HG03095 (cell line): ENCODE data around the gene RAPGEF3.

Source experiments
- ATAC-seq: cut with Tn5 transposase; IDR thresholded peaks from one replicate; pipeline ENCODE4 v1.9.1; 2021; ENCODE audit warnings: moderate library complexity; ENCODE audit not compliant: unreplicated experiment

The RAPGEF3 gene

GRCh38 chr12:47791351-47791746, 32.7 kb upstream of the RAPGEF3 start:
- ATAC-seq: no peak

DNA sequence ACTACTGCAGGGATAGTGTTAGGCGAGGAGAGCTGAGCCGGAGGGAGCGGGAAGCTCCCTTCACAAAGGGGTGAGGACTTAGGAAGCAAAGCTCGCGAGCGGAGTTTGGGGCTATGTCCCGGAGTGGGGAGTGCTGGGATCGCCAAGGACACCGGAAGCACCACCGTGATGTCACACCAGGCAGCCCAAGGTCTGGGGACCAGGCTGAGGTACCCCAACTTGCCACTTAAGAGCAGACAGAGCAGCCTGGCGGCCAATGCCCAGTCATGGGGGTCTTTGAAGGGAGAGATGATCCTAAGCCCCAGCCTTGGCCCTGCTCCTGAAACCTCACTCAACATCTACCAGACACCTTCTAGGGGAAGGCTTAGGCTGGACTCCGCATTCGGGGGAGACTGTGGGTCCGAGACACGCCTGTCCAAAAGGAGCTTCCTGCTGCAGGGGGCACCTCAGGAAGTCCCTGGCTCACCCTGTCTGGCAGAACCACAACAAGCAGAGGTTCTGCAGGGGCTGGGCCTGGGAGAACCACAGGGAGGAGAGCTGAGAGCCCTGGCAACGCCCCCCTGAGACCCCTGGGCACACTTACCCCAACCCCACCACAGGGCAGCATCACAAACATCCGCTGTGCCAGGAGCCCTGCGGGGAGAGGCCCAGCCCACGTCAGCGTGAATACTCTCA, 32.1 kb upstream of the RAPGEF3 start:
- no peak for ATAC-seq

DNA sequence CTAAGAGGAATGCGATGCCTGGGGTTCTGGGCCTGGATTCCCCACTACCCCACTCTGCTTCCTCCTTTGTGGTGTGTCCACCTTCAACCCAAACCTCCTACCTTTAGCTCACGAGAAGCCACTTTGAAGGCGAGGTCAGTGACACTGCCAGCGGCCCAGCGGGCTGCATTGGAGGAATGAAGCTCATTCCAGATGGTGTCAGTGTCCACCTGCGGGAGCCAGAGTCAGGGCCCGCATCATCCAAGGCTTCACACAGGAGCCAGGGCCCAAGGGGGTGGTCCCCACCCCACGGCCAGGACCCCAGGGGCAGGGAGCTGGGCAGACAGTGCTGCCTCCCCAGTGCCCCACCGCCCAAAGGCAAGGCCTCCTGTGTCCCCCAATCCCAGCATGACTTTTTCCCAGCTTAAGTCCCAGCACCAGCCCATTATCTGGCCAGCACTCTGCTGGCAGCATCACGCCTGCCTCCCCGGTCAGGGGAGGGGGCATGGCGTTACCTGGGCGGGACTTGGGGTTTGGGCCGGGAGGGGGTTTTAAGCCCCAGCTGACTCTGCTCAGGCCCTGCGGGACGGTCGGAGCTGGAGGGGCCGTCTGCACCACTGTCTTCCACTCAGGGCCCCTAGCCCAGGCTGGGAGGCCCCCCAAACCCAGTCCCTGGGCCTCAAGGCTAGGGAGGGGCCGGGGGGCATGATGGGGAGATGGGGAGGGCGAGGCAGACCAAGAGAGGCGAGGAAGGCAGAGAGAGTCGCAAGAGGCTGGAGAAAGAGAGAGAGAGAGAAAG, 31.2 kb upstream of the RAPGEF3 start:
- no peak for ATAC-seq

GRCh38 chr12:47789141-47789540, 30.5 kb upstream of the RAPGEF3 start:
- no peak for ATAC-seq

DNA sequence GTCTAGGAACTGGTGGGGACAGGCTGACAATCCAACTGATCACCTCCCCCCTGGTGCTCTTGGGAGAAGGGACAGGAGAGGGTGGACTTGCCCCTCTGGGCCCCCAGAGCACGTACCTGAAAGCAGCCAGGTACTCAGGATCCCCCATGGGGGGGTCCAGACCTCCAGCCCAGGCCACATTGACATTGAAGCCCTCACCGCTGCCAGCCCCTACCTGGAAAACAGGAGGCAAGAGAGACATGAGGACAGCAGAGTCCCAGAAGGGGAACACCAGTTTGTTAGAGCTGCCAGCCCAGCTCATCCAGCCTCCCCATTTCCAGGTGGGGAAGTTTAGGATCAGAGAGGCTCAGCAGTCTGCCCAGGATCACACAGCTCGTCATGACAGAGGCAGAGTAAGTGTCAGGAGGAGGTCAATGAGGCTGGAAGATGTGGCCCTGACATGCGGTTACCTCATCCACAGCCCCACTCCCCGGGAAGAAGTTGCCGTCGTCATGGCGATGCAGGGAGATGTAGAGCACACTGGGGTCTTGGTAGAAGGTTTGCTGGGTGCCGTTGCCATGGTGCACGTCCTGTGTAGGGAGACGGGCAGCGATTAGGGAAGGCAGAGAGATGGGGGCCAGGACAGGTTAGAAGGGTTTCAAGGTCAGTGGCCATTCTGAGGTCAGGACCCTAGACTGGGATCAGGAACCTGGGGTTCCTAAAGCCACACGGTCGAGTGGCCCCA, 29.1 kb upstream of the RAPGEF3 start:
- no peak for ATAC-seq

GRCh38 chr12:47786662-47787280, 28.1 kb upstream of the RAPGEF3 start:
- ATAC-seq: no peak

- no peak for ATAC-seq
Measured at GRCh38 chr12:47785887-47786661, 27.4 kb upstream of the RAPGEF3 start.

DNA sequence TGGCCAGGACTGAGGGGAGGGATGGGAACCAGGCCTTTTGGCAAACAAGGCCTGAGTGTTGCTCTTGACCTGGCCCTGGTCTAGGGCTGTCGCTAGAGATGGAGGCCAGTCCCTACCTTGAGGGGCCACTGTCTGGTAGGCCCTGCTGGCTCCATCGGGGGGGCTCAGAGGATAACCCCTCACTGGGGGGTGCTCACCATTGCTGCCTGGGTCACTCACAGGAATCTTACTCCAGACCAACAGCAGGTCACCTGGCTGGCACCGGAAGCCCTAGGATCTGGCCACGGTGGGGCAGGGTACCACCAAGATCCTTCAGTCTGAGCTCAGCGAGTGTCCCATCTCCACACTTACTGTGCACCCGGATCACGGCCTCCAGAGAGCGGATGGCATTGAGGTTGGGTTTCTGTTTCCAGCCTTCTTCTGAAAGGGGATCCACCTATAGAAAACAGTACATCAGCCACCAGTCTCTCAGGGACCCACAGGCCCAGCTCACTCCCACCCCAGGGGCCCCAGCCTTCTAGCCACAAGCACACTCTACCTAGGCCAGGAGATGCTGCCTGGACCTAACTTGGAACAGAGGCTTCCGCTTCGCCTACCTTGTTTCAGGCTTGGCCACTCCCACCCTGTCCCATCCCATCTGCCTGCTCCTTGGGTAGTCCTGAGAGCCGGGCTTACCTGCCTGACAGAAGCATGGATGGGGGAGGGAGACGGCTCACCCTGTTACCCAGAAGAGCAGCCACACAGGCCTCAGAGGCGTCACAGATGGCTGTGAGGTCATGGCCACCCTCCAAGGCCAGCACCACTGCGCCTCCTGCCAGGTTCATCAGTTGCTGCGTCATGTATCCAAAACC, 26.6 kb upstream of the RAPGEF3 start:
- no peak for ATAC-seq

DNA sequence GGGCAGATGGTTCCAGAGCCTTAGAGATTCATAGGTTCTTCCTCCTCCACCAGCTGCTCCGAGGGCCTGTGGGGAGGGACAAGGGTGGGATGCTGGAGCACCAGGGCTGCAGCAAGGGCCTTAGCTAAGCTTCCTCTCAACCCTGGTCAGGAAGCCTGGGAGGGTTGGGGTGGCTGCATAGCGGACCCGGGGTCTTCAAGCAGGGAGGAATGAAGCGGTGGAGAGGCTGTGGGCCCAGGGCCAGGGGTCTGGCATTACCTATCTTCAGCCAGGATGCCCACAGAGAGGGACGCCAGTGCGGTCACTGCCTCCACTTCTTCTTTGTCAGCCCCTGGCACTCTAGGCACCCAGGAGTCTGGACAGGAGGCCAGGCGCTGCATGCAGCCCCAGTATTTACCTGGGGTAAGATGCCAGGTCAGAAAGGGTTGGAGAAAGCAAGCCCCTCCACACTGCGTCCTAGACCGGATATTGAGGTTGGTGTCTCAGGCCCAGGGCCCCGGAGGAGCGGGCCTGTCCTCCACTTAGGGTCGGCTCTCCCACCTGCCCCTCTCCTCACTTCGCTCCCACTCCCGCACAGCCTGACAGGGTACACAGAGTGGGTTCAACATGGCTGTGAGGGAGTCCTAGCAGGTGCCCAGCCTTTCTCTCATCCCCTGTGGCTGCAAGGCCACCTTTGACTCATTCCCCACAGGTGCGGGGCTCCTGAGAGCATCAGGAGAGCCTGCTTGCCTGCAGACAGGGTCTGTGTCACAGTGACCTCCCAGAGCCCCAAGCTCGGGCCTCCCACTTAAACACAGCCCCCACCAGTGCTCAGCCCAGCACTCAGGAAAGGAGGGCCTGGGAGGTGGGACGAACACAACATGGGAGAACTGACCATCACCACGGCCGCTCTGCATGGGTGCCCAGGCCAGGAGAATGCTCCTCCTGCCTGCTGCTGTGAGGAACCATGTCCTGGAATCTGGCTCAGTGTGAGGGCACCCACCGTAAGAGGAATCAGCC, 25.4 kb upstream of the RAPGEF3 start:
- no peak for ATAC-seq

DNA sequence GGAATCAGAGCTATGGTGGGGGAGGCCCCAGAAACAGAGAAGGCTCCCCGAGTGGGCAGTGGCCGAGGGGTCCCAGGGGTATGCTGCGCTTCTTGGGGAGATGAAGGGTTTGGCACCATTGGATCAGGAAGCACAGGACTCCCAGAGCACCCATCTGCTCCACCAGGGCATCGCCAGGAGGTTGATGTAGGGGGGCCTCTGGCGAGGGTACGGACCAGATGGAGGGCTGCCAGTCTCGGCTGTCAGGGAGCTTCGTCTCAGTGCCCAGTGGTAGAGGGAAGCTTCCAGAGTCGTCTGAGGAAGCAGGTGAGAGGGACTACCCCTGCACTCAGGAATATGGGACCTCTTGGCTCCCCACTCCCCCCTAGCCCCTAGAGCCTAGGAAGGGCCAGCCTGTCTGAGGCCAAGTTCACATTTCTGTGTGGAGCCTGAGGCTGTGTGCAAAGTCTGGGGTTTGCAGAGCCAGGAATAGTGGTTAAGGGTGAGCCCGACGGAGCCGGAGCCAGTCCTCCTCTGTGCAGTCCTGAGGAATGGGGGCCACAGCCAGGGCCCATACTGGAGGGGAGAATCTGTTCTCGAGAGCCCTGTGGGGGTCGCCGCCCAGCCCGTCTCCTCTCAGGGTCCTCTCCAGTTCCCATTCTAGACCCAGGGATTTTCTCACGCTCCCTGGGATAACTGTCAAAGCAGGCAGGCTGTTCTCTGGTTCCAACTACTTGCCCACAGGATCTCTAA, 24.5 kb upstream of the RAPGEF3 start:
- ATAC-seq: no peak

- no peak for ATAC-seq
Measured at GRCh38 chr12:47782372-47782770, 23.7 kb upstream of the RAPGEF3 start.

DNA sequence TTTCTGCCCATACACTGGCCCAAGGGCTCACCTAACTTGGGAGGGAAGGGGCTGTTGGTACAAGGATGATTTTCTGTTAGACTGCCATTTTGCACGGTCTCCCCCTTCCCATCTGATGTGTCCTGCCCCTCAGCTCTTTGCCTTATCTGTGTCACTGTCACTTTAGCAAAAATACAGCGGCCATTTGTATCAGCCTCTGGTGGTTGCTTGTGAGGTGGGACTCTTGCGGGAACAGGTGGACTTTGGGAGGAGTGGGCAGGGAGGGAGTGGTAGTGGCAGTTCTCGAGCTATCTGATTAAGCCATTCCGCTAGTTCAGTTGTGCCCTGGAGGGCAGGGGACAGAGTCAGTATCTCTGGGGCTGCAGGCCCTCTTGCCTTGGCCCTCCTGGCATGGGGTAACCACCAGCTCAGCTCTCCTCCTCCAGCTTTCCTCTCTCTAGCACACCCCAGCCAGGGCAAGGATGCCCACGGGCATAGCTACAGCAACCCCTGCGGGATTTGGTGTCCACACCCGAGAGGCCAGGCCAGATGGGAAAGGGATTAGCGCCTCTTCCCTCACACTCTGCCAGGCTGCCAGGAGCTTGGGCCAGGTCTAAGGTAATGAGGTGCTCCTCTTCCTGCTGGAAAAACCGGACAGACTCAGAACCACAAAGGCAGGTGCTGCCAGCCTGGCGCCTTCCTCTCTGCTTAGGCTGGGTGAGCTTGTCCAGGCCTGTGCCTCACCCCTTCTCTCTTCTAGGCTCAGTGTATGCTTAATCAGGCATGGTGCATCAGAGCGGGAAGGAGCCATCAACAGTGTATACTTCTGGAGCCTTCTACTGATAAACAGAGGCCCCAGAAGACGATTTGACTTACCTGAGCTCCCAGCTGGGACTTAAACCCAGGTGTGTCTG, 23.0 kb upstream of the RAPGEF3 start:
- no peak for ATAC-seq

GRCh38 chr12:47779943-47780504, 21.3 kb upstream of the RAPGEF3 start:
- no peak for ATAC-seq

- peak; percentile 75 for ATAC-seq
Measured at GRCh38 chr12:47779301-47779942, 20.7 kb upstream of the RAPGEF3 start.

DNA sequence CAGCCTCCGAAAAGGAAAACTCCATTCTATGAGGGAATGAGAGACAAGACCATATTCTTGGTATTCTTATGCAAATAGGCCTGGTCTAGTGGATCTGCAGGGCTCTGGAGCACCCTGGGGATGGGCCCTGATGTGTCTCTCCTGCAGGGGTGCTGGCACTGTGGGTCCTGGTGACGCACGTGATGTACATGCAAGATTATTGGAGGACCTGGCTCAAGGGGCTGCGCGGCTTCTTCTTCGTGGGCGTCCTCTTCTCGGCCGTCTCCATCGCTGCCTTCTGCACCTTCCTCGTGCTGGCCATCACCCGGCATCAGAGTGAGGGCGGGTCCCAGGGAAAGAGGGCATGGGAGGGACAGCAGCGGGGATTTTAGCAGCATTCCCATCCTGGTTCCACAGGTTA, 20.2 kb upstream of the RAPGEF3 start:
- ATAC-seq: no peak
